Stomach smooth muscle (tissue), 2 donors: ENCODE measurements around the gene SCAMP2.

Experiments
- H3K27ac ChIP-seq: one replicate; pipeline ENCODE4 v1.7.0; 2013; ENCODE audit warnings: mild to moderate bottlenecking, low read length, inconsistent platforms
- H3K27me3 ChIP-seq, 2 donors: one replicate each; pipeline ENCODE4 v1.7.0; 2013; ENCODE audit warnings: low read length in 2 of 2; ENCODE audit not compliant: insufficient read depth in 2 of 2, control insufficient read depth in 1 of 2
- H3K36me3 ChIP-seq, 2 donors: one replicate each; pipeline ENCODE4 v1.7.0; 2013; ENCODE audit warnings: low read length in 2 of 2; ENCODE audit not compliant: control insufficient read depth in 2 of 2, insufficient read depth in 2 of 2
- H3K4me1 ChIP-seq: one replicate; pipeline ENCODE4 v1.7.0; 2013; ENCODE audit warnings: low read length; ENCODE audit not compliant: control insufficient read depth, insufficient read depth
- H3K4me3 ChIP-seq, 2 donors: one replicate each; pipeline ENCODE4 v1.7.0; 2013; ENCODE audit warnings: low read length in 2 of 2
- H3K9ac ChIP-seq, 2 donors: one replicate each; pipeline ENCODE4 v1.7.0; 2013; ENCODE audit warnings: low read length in 2 of 2, mild to moderate bottlenecking in 1 of 2
- H3K9me3 ChIP-seq, 2 donors: one replicate each; pipeline ENCODE4 v1.7.0; 2013; ENCODE audit warnings: low read length in 2 of 2; ENCODE audit not compliant: control insufficient read depth in 2 of 2
- donor health status: healthy.
- donor health status: Pancreatic carcinoma.

The SCAMP2 gene

DNA sequence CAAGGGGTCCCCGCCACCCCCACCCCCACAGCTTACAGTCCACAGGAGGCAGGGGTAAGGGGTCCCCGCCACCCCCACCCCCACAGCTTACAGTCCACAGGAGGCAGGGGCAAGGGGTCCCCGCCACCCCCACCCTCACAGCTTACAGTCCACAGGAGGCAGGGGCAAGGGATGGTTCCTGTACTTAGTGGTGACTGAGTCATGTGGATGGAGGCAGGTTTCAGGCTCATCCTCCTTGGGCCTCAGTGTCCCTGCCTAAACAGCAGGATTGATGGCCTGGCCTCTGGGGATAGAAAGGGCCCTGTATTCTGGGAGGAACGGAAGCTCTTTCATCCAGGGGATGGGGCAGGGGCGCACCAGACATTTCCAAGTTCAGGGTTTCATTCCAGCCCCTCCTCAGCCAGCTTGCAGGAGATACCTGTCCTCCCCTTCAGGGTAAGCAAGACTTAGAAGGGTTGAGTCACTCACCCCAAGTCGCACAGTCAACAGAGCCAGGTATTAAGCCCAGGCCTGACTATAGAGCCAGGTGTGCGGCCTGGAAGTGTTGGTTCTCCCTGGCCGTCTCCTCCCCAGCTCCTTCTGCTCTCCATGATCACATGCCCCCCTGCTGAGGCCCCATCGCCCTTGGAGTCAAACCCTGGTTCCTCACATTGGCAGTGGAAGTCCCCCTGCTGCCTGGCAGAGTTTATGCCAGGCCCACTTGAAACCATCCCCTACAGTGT, 78.8 kb downstream of the SCAMP2 start:
- no peak overlapping the region for H3K9ac ChIP-seq
- H3K27ac ChIP-seq = no peak overlapping the region
- H3K4me3 ChIP-seq = no peak overlapping the region
- peaks cover 21% of the 10 kb centered on the region for H3K4me1 ChIP-seq
- no peaks in the 10 kb centered on the region for H3K27me3 ChIP-seq
- no peaks in the 10 kb centered on the region for H3K9me3 ChIP-seq
- peaks cover 4 to 7% of the 10 kb centered on the region in 2 donors for H3K36me3 ChIP-seq
